Measurements from ENCODE around the gene OTUB2. TPM values are rescaled to one million over a fixed set of nuclear protein-coding genes. Genes with fewer than 3 reads are reported as not detected.

Gene OTUB2
- total RNA-seq, 4 donors from 2014 or later: 0.42 to 0.63 (median 0.52) TPM; not detected in 1

GRCh38 chr14:93997916-93998870 is 27.9 kb upstream of the OTUB2 start:
- intact Hi-C loops (cut with DNase I): no loop called here
- no peak overlapping the region for H3K27ac ChIP-seq (replicated peaks in 1 of 4)
- 91% methylated on average over 15 of the region's 17 CpGs for WGBS

GRCh38 chr14:93998871-93999403 is 27.2 kb upstream of the OTUB2 start:
- H3K4me3 ChIP-seq: no peak overlapping the region
- H3K27me3 ChIP-seq: peaks cover 0 to 3% (median 0%) of the 10 kb centered on the region in 4 donors
- TF ChIP-seq POLR2A (IDR thresholded peaks at IDR 0.05; ENCODE audit: low read depth): no peak
- no peak for TF ChIP-seq EP300 (IDR thresholded peaks at IDR 0.05)
- no peak for TF ChIP-seq POLR2AphosphoS5 (IDR thresholded peaks at IDR 0.05)
- TF ChIP-seq, protein P1, sequence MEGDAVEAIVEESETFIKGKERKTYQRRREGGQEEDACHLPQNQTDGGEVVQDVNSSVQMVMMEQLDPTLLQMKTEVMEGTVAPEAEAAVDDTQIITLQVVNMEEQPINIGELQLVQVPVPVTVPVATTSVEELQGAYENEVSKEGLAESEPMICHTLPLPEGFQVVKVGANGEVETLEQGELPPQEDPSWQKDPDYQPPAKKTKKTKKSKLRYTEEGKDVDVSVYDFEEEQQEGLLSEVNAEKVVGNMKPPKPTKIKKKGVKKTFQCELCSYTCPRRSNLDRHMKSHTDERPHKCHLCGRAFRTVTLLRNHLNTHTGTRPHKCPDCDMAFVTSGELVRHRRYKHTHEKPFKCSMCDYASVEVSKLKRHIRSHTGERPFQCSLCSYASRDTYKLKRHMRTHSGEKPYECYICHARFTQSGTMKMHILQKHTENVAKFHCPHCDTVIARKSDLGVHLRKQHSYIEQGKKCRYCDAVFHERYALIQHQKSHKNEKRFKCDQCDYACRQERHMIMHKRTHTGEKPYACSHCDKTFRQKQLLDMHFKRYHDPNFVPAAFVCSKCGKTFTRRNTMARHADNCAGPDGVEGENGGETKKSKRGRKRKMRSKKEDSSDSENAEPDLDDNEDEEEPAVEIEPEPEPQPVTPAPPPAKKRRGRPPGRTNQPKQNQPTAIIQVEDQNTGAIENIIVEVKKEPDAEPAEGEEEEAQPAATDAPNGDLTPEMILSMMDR (IDR thresholded peaks at IDR 0.05): no peak
- no peaks in the 10 kb centered on the region for H3K36me3 ChIP-seq
- 90% methylated on average over 1 of the region's 7 CpGs for WGBS
- H3K9me3 ChIP-seq: no peaks in the 10 kb centered on the region
- H3K4me1 ChIP-seq: peaks cover 27 to 48% (median 42%) of the 10 kb centered on the region in 4 donors
- no peak overlapping the region for H3K27ac ChIP-seq (replicated peaks in 1 of 4)
- intact Hi-C loops (cut with DNase I): no loop called here
- no peak for DNase-seq (ENCODE audit: extremely low spot score)

More at GRCh38 chr14:93997916-93998870, 27.9 kb upstream of the OTUB2 start:
- peaks cover 27 to 52% (median 42%) of the 10 kb centered on the region in 4 donors for H3K4me1 ChIP-seq
- TF ChIP-seq, protein P1 (IDR thresholded peaks at IDR 0.05): no peak
- TF ChIP-seq EP300 (IDR thresholded peaks at IDR 0.05) (no peak), POLR2A (IDR thresholded peaks at IDR 0.05; ENCODE audit: low read depth) (no peak), POLR2AphosphoS5 (IDR thresholded peaks at IDR 0.05) (no peak)
- no peak for DNase-seq (ENCODE audit: extremely low spot score)
- H3K4me3 ChIP-seq: no peak overlapping the region
- no peaks in the 10 kb centered on the region for H3K36me3 ChIP-seq
- peaks cover 0 to 3% (median 0%) of the 10 kb centered on the region in 4 donors for H3K27me3 ChIP-seq
- no peaks in the 10 kb centered on the region for H3K9me3 ChIP-seq

DNA sequence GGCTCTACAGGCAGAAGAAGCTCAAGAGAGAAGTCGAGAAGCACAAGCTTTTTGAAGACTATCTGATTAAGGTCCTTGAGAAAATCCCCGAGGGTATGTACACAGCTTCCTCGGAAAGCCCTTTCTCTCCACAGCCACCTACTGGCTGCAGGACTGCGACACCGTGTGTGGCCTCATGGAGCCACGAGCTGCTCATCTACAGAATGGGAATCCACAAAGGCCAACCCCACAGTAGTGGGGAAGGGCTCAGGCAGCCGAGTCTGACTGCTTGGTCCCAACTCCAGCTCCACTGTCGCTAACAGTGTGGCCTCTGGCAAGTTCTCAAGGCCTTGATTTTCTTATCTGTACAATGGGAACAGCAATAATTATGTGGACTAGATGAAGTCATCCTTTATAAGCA is 26.6 kb upstream of the OTUB2 start:
- Histone ChIP-seq H3K9me3 (no peaks in the 10 kb centered on the region), H3K27ac (replicated peaks in 1 of 4) (no peak overlapping the region), H3K4me3 (no peak overlapping the region), H3K36me3 (no peaks in the 10 kb centered on the region), H3K4me1 (peaks cover 25 to 42% (median 37%) of the 10 kb centered on the region in 4 donors), H3K27me3 (peaks cover 0 to 3% (median 0%) of the 10 kb centered on the region in 4 donors)
- WGBS: 76% methylated on average over 8 of the region's 8 CpGs
- intact Hi-C loops (cut with DNase I): no loop called here
- TF ChIP-seq POLR2A (IDR thresholded peaks at IDR 0.05; ENCODE audit: low read depth) (no peak), POLR2AphosphoS5 (IDR thresholded peaks at IDR 0.05) (no peak), EP300 (IDR thresholded peaks at IDR 0.05) (no peak)
- TF ChIP-seq, protein P1 (IDR thresholded peaks at IDR 0.05): no peak
- no peak for DNase-seq (ENCODE audit: extremely low spot score)

- H3K4me3 ChIP-seq: no peak overlapping the region
- no peaks in the 10 kb centered on the region for H3K36me3 ChIP-seq
- WGBS: 83% methylated on average over 4 of the region's 6 CpGs
- intact Hi-C loops (cut with DNase I): no loop called here
- no peak for DNase-seq (ENCODE audit: extremely low spot score)
- no peak overlapping the region for H3K27ac ChIP-seq (replicated peaks in 1 of 4)
- H3K27me3 ChIP-seq: peaks cover 0 to 3% (median 0%) of the 10 kb centered on the region in 4 donors
- no peaks in the 10 kb centered on the region for H3K9me3 ChIP-seq
- no peak for TF ChIP-seq POLR2A (IDR thresholded peaks at IDR 0.05; ENCODE audit: low read depth)
- TF ChIP-seq EP300 (IDR thresholded peaks at IDR 0.05): no peak
- TF ChIP-seq, protein P1 (IDR thresholded peaks at IDR 0.05): no peak
- TF ChIP-seq POLR2AphosphoS5 (IDR thresholded peaks at IDR 0.05): no peak
- peaks cover 22 to 35% (median 31%) of the 10 kb centered on the region in 4 donors for H3K4me1 ChIP-seq
These were observed 25.9 kb upstream of the OTUB2 start for GRCh38 chr14:94000267-94000666.
